K562 (cell line): ENCODE results near the gene ELMOD1. TPM values are rescaled to one million over a fixed set of nuclear protein-coding genes. Genes with fewer than 3 reads are reported as not detected.

Experiments used
- ATAC-seq: fragments of 200-7000 bp; cut with Tn5 transposase; 3 replicates; pipeline ENCODE4 v1.9.1; 2020; ENCODE audit warnings: moderate library complexity
- BruUV-seq: library from RNA; stranded (reverse); fragments of 400-500 nt; replicated peaks from 2 replicates; lab custom pipeline; 2021; lab: Mats Ljungman, UMichigan
- CTCF ChIA-PET: fragments of 300-600 bp; formaldehyde crosslinking; extraction: SDS; loops from one replicate; lab custom pipeline; 2021; ENCODE audit warnings: low intra/inter-chr PET ratio; lab: Yijun Ruan, JAX
- POLR2A ChIA-PET: fragments of 300-600, 350-650 bp; sonication (Branson Sonifier 250); formaldehyde crosslinking; extraction: SDS; loops from one replicate; lab custom pipeline; 2021; ENCODE audit warnings: antibody characterized with exemption, inconsistent platforms; lab: Yijun Ruan, JAX
- DNase-seq, 4 experiments: peaks; one replicate each; pipeline versions ENCODE4 v3.0.0 to v3.0.0-alpha.2; 2011 to 2018; ENCODE audit warnings: low spot score in 3 of 4, mixed read lengths in 3 of 4; ENCODE audit errors: extremely low read depth in 1 of 4
- FAIRE-seq: peaks from 2 replicates; lab custom pipeline; 2011; peaks lifted over from hg19 to GRCh38; lab: Jason Lieb, UNC
- H2AFZ ChIP-seq: 2 replicates; pipeline ENCODE4 v1.6.0; 2011; ENCODE audit warnings: low read depth, low read length, control low read depth, inconsistent platforms
- H3K27ac ChIP-seq: fragments of 200-600 bp; 3 replicates; pipeline ENCODE4 v1.8.0; 2011; ENCODE audit warnings: low read depth, mild to moderate bottlenecking, control low read depth, inconsistent platforms, low read length, moderate library complexity, mixed read lengths; ENCODE audit errors: extremely low read depth
- H3K27me3 ChIP-seq, 2 experiments: fragments of 300-600 bp in 1 of 2; 2 replicates in 1 of 2; 3 replicates in 1 of 2; pipeline versions ENCODE4 v1.6.0 to v1.8.0; 2011; ENCODE audit warnings: inconsistent platforms in 2 of 2, low read length in 2 of 2, mild to moderate bottlenecking in 1 of 2, mixed read lengths in 1 of 2, moderate library complexity in 1 of 2; ENCODE audit not compliant: control insufficient read depth in 2 of 2, insufficient read depth in 2 of 2
- H3K36me3 ChIP-seq: fragments of 300-600 bp; 3 replicates; pipeline ENCODE4 v1.8.0; 2011; ENCODE audit warnings: mild to moderate bottlenecking, low read length, inconsistent platforms; ENCODE audit not compliant: control insufficient read depth, insufficient read depth
- H3K4me1 ChIP-seq, 2 experiments: fragments of 200-600 bp in 1 of 2; replicated peaks in 1 of 2; 2 replicates in 1 of 2; 3 replicates in 1 of 2; pipeline versions ENCODE4 v1.5.1 to v1.8.0; 2011; ENCODE audit warnings: inconsistent platforms in 2 of 2, low read length in 2 of 2, mild to moderate bottlenecking in 1 of 2, mixed read lengths in 1 of 2, moderate library complexity in 1 of 2; ENCODE audit not compliant: control insufficient read depth in 2 of 2, insufficient read depth in 2 of 2
- H3K4me2 ChIP-seq: 2 replicates; pipeline ENCODE4 v1.6.1; 2011; ENCODE audit warnings: low read length, control low read depth, inconsistent platforms, mixed read lengths; ENCODE audit not compliant: insufficient read depth
- H3K4me3 ChIP-seq: fragments of 200-600 bp; sonication (generic), shearing (Covaris generic); 2 replicates; pipeline ENCODE4 v1.5.1; 2016; ENCODE audit warnings: control low read depth, inconsistent platforms
- H3K79me2 ChIP-seq: fragments of 200-600 bp; 3 replicates; pipeline ENCODE4 v1.8.0; 2011; ENCODE audit warnings: low read length, inconsistent platforms; ENCODE audit not compliant: control insufficient read depth, insufficient read depth
- H3K9ac ChIP-seq, 2 experiments: 2 replicates each; pipeline versions ENCODE4 v1.6.0 to v1.6.1; 2011; ENCODE audit warnings: low read depth in 2 of 2, low read length in 2 of 2, control low read depth in 1 of 2, inconsistent platforms in 1 of 2, mild to moderate bottlenecking in 1 of 2, mixed read lengths in 1 of 2; ENCODE audit not compliant: insufficient read depth in 1 of 2
- H3K9me1 ChIP-seq: one replicate; pipeline ENCODE4 v1.6.0; 2011; ENCODE audit warnings: inconsistent platforms, mild to moderate bottlenecking, low read length, moderate library complexity; ENCODE audit not compliant: control insufficient read depth, insufficient read depth
- H3K9me3 ChIP-seq: replicated peaks from 2 replicates; pipeline ENCODE4 v1.5.1; 2011; ENCODE audit warnings: low read depth, low read length, inconsistent platforms; ENCODE audit not compliant: control insufficient read depth, insufficient read depth
- H4K20me1 ChIP-seq: replicated peaks from 2 replicates; pipeline ENCODE4 v1.6.1; 2011; ENCODE audit warnings: low read length, inconsistent platforms, mixed read lengths; ENCODE audit not compliant: control insufficient read depth, insufficient read depth
- CHCHD3 ChIP-seq: fragments of 250-450 bp; sonication (Bioruptor Pico); IDR thresholded peaks from 2 replicates; pipeline ENCODE4 v2.1.2; 2022; ENCODE audit warnings: mild to moderate bottlenecking
- CREB1 ChIP-seq, 2 experiments: sonication (generic) in 1 of 2; formaldehyde crosslinking in 1 of 2; IDR thresholded peaks; 2 replicates each; pipeline versions ENCODE4 v1.6.1 to v1.8.0; 2012 to 2022; ENCODE audit warnings: inconsistent platforms in 1 of 2, mild to moderate bottlenecking in 1 of 2, missing genetic modification reagents in 1 of 2, moderate library complexity in 1 of 2
- FOXA1 ChIP-seq: fragments of 450-650 bp; IDR thresholded peaks from 2 replicates; pipeline ENCODE4 v1.6.1; 2016; ENCODE audit warnings: mild to moderate bottlenecking, borderline replicate concordance
- KDM5B ChIP-seq: fragments of 200-600 bp; sonication (generic); IDR thresholded peaks from 2 replicates; pipeline ENCODE4 v1.6.1; 2012; ENCODE audit warnings: low read depth, mild to moderate bottlenecking, moderate library complexity, low read length, control low read depth, inconsistent platforms; ENCODE audit not compliant: insufficient replicate concordance
- MED1 ChIP-seq: sonication (generic); formaldehyde crosslinking; IDR thresholded peaks from 2 replicates; pipeline ENCODE4 v1.8.1; 2023; ENCODE audit warnings: missing genetic modification reagents, borderline replicate concordance
- SREBF2 ChIP-seq: sonication (generic); formaldehyde crosslinking; IDR thresholded peaks from 2 replicates; pipeline ENCODE4 v1.4.0; 2020; ENCODE audit warnings: mild to moderate bottlenecking, missing genetic modification reagents
- SRSF1 ChIP-seq: fragments of 200-400 bp; formaldehyde crosslinking; IDR thresholded peaks from 2 replicates; pipeline ENCODE4 v1.6.1; 2017; ENCODE audit warnings: mild to moderate bottlenecking, low read depth, low read length, moderate library complexity
- TAF9B ChIP-seq: fragments of 450-650 bp; IDR thresholded peaks from 2 replicates; pipeline ENCODE4 v1.6.1; 2018; ENCODE audit warnings: mild to moderate bottlenecking; ENCODE audit not compliant: partially characterized antibody
- ZNF224 ChIP-seq: sonication (generic); formaldehyde crosslinking; IDR thresholded peaks from 2 replicates; pipeline ENCODE4 v1.8.0; 2022; ENCODE audit warnings: mild to moderate bottlenecking, missing genetic modification reagents
- ZNF3 ChIP-seq: fragments of 250-450 bp; sonication (Bioruptor Pico); IDR thresholded peaks from 2 replicates; pipeline ENCODE4 v1.5.0; 2021; ENCODE audit warnings: mild to moderate bottlenecking, moderate library complexity
- ZNF586 ChIP-seq: fragments of 450-650 bp; formaldehyde crosslinking; conservative IDR thresholded peaks from 2 replicates; pipeline ENCODE4 v1.4.0; 2020; ENCODE audit warnings: mild to moderate bottlenecking, moderate library complexity
- WGBS: fragments of 100-300 bp; shearing (Covaris generic); methylation state at CpG from one replicate; pipeline ENCODE4 v1.1.6; 2016; ENCODE audit warnings: low coverage, mixed read lengths; ENCODE audit not compliant: insufficient coverage; ENCODE audit errors: missing lambda C conversion rate; 5-methylcytosine and 5-hydroxymethylcytosine counted together
- in situ Hi-C: fragments of 300-500 bp; cut with MboI; formaldehyde crosslinking; loops from 4 replicates; pipeline ENCODE4 v1.15.0; 2018; ENCODE audit warnings: inconsistent platforms, mixed read lengths
- intact Hi-C: fragments of 100-400 bp; cut with micrococcal nuclease; formaldehyde crosslinking; loops from 2 replicates; pipeline ENCODE4 v1.14.2; 2022
- polyA plus RNA-seq, 8 experiments: library from polyadenylated mRNA; depleted of rRNA in 4 of 8; stranded (reverse) in 5 of 8; unstranded in 3 of 8; fragments of >200 nt; fragmentation: Nextera tagmentation in 2 of 8; fragmentation: Illumina TruSeq in 1 of 8; extraction: Ambion mirVana in 2 of 8; extraction: Trizol in 1 of 8; gene quantifications; 2 replicates each; pipeline versions ENCODE4 v1.2.1 to v1.2.3, GENCODE V29; 2011 to 2014; ENCODE audit warnings: inconsistent platforms in 1 of 8, missing spikeins in 1 of 8
- total RNA-seq, 7 experiments: library from RNA; depleted of rRNA in 6 of 7; stranded (reverse); fragments of >200 nt in 6 of 7; fragmentation: Illumina TruSeq in 2 of 7; extraction: Trizol in 2 of 7; gene quantifications; 2 replicates each; pipeline versions ENCODE4 v1.2.1 to v1.2.3, GENCODE V29; 2011 to 2021; ENCODE audit warnings: low replicate concordance in 1 of 7

Gene ELMOD1
- total and polyA plus RNA-seq, 9 of the 15 experiments (the other 6 are each of a cell fraction or from before 2014, with no cell fraction given), result not detected

- ChIA-PET CTCF (interaction anchor here (0.6 kb wide), 1 partner anchor 38 kb away, joined by 4 read pairs; no protein-coding TSS in a partner anchor), POLR2A (no interaction called here)
- H4K20me1 ChIP-seq, result peaks cover 3% of the 10 kb centered on the region; the same call in 1 of the 2 replicates
- no peaks in the 10 kb centered on the region for H3K9me1 ChIP-seq
- H3K9me3 ChIP-seq, result no peaks in the 10 kb centered on the region
- no peaks in the 10 kb centered on the region for H3K36me3 ChIP-seq
- no peak overlapping the region for H3K9ac ChIP-seq
- intact Hi-C loops, result no loop called here
- no peak overlapping the region for H3K4me3 ChIP-seq
- no peaks in the 10 kb centered on the region; a peak in 1 of 5 replicates for H3K4me1 ChIP-seq
- no peaks in the 10 kb centered on the region for H3K79me2 ChIP-seq
- FAIRE-seq (no peak), ATAC-seq (no peak), DNase-seq (no peak)
- no peak overlapping the region for H3K27ac ChIP-seq
- 0% methylated on average over 6 of the region's 6 CpGs for WGBS
- no peak overlapping the region for H3K4me2 ChIP-seq
- in situ Hi-C loops, result no loop called here
- BruUV-seq, result no TSS peak
- no peak overlapping the region for H2AFZ ChIP-seq
- peaks cover 7 to 9% of the 10 kb centered on the region in 2 experiments for H3K27me3 ChIP-seq
- no peak for TF ChIP-seq ZNF586 (CRISPR knock-in tag)
- no peak for TF ChIP-seq FOXA1
- TF ChIP-seq CREB1 (IDR thresholded peaks at IDR 0.05), result no peak
- TF ChIP-seq CREB1 (CRISPR knock-in tag; IDR thresholded peaks at IDR 0.05), result no peak
- TF ChIP-seq SREBF2 (CRISPR knock-in tag), result no peak
- TF ChIP-seq ZNF3 (CRISPR knock-in tag), result no peak
- no peak for TF ChIP-seq SRSF1
- TF ChIP-seq MED1 (CRISPR knock-in tag), result no peak
- TF ChIP-seq TAF9B, result no peak
- TF ChIP-seq KDM5B, result no peak
- no peak for TF ChIP-seq CHCHD3
- TF ChIP-seq ZNF224, result no peak
Observed at GRCh38 chr11:107697291-107697690, 106.3 kb downstream of the ELMOD1 start.
